K562 (cell line): ENCODE results near the gene USF2. TPM values are rescaled to one million over a fixed set of nuclear protein-coding genes. Genes with fewer than 3 reads are reported as not detected.

Source experiments
- CHD2 ChIP-seq: IDR thresholded peaks from 2 replicates; pipeline ENCODE4 v1.6.1; 2011; ENCODE audit warnings: low read depth, low read length
- CUX1 ChIP-seq: fragments of 200-800 bp; sonication (Bioruptor generic); IDR thresholded peaks from 2 replicates; pipeline ENCODE4 v1.6.1; 2016; ENCODE audit warnings: missing genetic modification characterization, missing compliant biosample characterization
- FOXM1 ChIP-seq, 2 experiments: fragments of 450-650 bp in 1 of 2; sonication (generic) in 1 of 2; formaldehyde crosslinking in 1 of 2; IDR thresholded peaks; 2 replicates each; pipeline versions ENCODE4 v1.6.1 to v1.9.0; 2017 to 2022; ENCODE audit warnings: low read depth in 2 of 2, mild to moderate bottlenecking in 2 of 2, missing genetic modification reagents in 1 of 2, moderate library complexity in 1 of 2
- GABPA ChIP-seq: fragments of 200-800 bp; sonication (Bioruptor generic); conservative IDR thresholded peaks from 2 replicates; pipeline ENCODE4 v1.6.1; 2016; ENCODE audit warnings: low read depth, missing genetic modification characterization, missing compliant biosample characterization
- HCFC1 ChIP-seq: IDR thresholded peaks from 2 replicates; pipeline ENCODE4 v1.6.1; 2012; ENCODE audit warnings: low read depth, low read length, improper control_type of control experiment
- MITF ChIP-seq: IDR thresholded peaks from 2 replicates; pipeline ENCODE4 v1.6.1; 2014; ENCODE audit warnings: antibody characterized with exemption
- MYC ChIP-seq, 2 experiments: fragments of 250-450 bp in 1 of 2; sonication (Bioruptor Pico) in 1 of 2; IDR thresholded peaks; 2 replicates each; pipeline versions ENCODE4 v1.5.1 to v1.6.1; 2012 to 2021; ENCODE audit warnings: low read depth in 2 of 2, borderline replicate concordance in 1 of 2, improper control_type of control experiment in 1 of 2, low read length in 1 of 2, mild to moderate bottlenecking in 1 of 2, moderate library complexity in 1 of 2
- NFYB ChIP-seq: IDR thresholded peaks from 2 replicates; pipeline ENCODE4 v1.6.1; 2011; ENCODE audit warnings: mild to moderate bottlenecking, moderate library complexity; ENCODE audit not compliant: insufficient read length; ENCODE audit errors: extremely low read depth
- SRSF9 ChIP-seq: fragments of 200-400 bp; formaldehyde crosslinking; IDR thresholded peaks from 2 replicates; pipeline ENCODE4 v1.6.1; 2017; ENCODE audit warnings: low read depth, low read length, borderline replicate concordance
- TSC22D4 ChIP-seq: fragments of 450-650 bp; IDR thresholded peaks from 2 replicates; pipeline ENCODE4 v1.6.1; 2016; ENCODE audit warnings: missing genetic modification characterization, missing biosample characterization, control low read depth
- ZNF277 ChIP-seq: fragments of 250-450 bp; sonication (Bioruptor Pico); IDR thresholded peaks from 2 replicates; pipeline ENCODE4 v1.8.0; 2022; ENCODE audit warnings: inconsistent platforms, mild to moderate bottlenecking, moderate library complexity, borderline replicate concordance
- polyA plus RNA-seq, 8 experiments: library from polyadenylated mRNA; depleted of rRNA in 4 of 8; stranded (reverse) in 5 of 8; unstranded in 3 of 8; fragments of >200 nt; fragmentation: Nextera tagmentation in 2 of 8; fragmentation: Illumina TruSeq in 1 of 8; extraction: Ambion mirVana in 2 of 8; extraction: Trizol in 1 of 8; gene quantifications; 2 replicates each; pipeline versions ENCODE4 v1.2.1 to v1.2.3, GENCODE V29; 2011 to 2014; ENCODE audit warnings: inconsistent platforms in 1 of 8, missing spikeins in 1 of 8
- total RNA-seq, 7 experiments: library from RNA; depleted of rRNA in 6 of 7; stranded (reverse); fragments of >200 nt in 6 of 7; fragmentation: Illumina TruSeq in 2 of 7; extraction: Trizol in 2 of 7; gene quantifications; 2 replicates each; pipeline versions ENCODE4 v1.2.1 to v1.2.3, GENCODE V29; 2011 to 2021; ENCODE audit warnings: low replicate concordance in 1 of 7
- TF ChIP-seq, protein P1 (sequence below): fragments of 450-650 bp; IDR thresholded peaks from 2 replicates; pipeline ENCODE4 v1.7.1; 2018; ENCODE audit warnings: mild to moderate bottlenecking, low read depth; ENCODE audit not compliant: partially characterized antibody
- TF ChIP-seq, protein P2 (sequence below): fragments of 450-650 bp; IDR thresholded peaks from one replicate; pipeline ENCODE4 v1.6.1; 2018; ENCODE audit warnings: mild to moderate bottlenecking, moderate library complexity; ENCODE audit not compliant: partially characterized antibody

The USF2 gene
- total and polyA plus RNA-seq, 9 of the 15 experiments (the other 6 are each of a cell fraction or from before 2014, with no cell fraction given): 0.27 to 93.7 (median 58.4) TPM

DNA sequence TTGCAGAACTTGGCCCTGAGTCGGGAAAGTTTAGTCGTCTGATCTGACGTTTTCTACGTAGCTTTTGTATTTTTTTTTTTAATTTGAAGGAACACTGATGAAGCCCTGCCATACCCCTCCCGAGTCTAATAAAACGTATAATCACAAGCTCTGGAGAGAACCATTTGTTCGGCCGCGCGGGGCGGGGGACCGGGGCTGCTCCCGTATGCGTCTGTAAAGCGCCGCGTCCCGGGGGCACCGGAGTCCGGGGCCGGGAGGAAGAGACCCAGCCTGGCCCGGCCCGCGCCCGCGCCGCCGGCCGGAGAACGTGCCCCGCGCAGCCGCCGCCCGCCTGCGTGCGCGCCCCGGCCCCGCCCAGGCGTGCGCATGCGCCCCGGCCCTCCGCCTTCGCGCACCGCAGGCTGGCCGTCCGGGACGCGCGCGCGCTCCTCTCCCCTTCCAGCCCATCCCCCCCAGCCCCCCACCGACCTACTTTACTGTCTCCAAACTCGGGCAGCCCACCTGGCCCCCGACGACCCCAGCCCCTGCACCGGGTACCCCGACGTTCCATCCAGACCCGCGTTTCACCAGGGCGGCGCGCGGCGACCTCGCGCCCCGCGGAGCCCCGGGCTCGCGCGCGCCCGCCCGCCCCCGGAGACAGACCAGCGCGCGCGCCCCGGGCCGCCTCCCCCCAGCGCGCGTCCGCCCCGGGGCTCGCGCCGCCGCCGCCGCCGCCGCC lies 785 bp upstream of the USF2 start (continued):
- TF ChIP-seq FOXM1 (IDR thresholded peaks at IDR 0.05; ENCODE audit: low read depth): no peak
- TF ChIP-seq FOXM1 (CRISPR knock-in tag; IDR thresholded peaks at IDR 0.05; ENCODE audit: low read depth): no peak
- TF ChIP-seq SRSF9: no peak
- TF ChIP-seq MYC (IDR thresholded peaks at IDR 0.05; ENCODE audit: low read depth, low read length): no peak
- TF ChIP-seq MYC (CRISPR knock-in tag; IDR thresholded peaks at IDR 0.05; ENCODE audit: borderline replicate concordance, low read depth): 0 out of 2 replicates have a peak, but pooled peaks have one; percentile 3
- TF ChIP-seq, protein P1, sequence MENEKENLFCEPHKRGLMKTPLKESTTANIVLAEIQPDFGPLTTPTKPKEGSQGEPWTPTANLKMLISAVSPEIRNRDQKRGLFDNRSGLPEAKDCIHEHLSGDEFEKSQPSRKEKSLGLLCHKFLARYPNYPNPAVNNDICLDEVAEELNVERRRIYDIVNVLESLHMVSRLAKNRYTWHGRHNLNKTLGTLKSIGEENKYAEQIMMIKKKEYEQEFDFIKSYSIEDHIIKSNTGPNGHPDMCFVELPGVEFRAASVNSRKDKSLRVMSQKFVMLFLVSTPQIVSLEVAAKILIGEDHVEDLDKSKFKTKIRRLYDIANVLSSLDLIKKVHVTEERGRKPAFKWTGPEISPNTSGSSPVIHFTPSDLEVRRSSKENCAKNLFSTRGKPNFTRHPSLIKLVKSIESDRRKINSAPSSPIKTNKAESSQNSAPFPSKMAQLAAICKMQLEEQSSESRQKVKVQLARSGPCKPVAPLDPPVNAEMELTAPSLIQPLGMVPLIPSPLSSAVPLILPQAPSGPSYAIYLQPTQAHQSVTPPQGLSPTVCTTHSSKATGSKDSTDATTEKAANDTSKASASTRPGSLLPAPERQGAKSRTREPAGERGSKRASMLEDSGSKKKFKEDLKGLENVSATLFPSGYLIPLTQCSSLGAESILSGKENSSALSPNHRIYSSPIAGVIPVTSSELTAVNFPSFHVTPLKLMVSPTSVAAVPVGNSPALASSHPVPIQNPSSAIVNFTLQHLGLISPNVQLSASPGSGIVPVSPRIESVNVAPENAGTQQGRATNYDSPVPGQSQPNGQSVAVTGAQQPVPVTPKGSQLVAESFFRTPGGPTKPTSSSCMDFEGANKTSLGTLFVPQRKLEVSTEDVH: no peak
- no peak for TF ChIP-seq ZNF277 (CRISPR knock-in tag)
- TF ChIP-seq, protein P2, sequence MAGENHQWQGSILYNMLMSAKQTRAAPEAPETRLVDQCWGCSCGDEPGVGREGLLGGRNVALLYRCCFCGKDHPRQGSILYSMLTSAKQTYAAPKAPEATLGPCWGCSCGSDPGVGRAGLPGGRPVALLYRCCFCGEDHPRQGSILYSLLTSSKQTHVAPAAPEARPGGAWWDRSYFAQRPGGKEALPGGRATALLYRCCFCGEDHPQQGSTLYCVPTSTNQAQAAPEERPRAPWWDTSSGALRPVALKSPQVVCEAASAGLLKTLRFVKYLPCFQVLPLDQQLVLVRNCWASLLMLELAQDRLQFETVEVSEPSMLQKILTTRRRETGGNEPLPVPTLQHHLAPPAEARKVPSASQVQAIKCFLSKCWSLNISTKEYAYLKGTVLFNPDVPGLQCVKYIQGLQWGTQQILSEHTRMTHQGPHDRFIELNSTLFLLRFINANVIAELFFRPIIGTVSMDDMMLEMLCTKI: no peak
- TF ChIP-seq CHD2: no peak
- TF ChIP-seq MITF: no peak
- no peak for TF ChIP-seq HCFC1
- no peak for TF ChIP-seq TSC22D4 (tag)
- TF ChIP-seq GABPA: no peak
- 0 out of 2 replicates have a peak, but pooled peaks have one; percentile 44 for TF ChIP-seq CUX1 (CRISPR knock-in tag)
- TF ChIP-seq NFYB: no peak
